ENCODE results near the gene MYRF. TPM values are rescaled to one million over a fixed set of nuclear protein-coding genes. Genes with fewer than 3 reads are reported as not detected.

The MYRF gene
- total and polyA plus RNA-seq, 9 of the 15 experiments (the other 6 are each of a cell fraction or from before 2014, with no cell fraction given) = 2.3 to 25.8 (median 7.1) TPM

- ATAC-seq (no peak), FAIRE-seq (no peak), DNase-seq (ENCODE audit: extremely low read depth in 1 of 4, low spot score in 3 of 4) (no peak)
- intact Hi-C loops (cut with micrococcal nuclease) (no loop called here), in situ Hi-C loops (cut with MboI) (no loop called here)
- Histone ChIP-seq H3K9me3 (replicated peaks; ENCODE audit: control insufficient read depth, insufficient read depth, low read depth, low read length) (no peaks in the 10 kb centered on the region), H3K4me2 (ENCODE audit: insufficient read depth, low read length) (no peak overlapping the region), H3K4me3 (no peak overlapping the region), H3K27ac (ENCODE audit: extremely low read depth, low read depth, low read length) (no peak overlapping the region), H3K27me3 (ENCODE audit: control insufficient read depth in 2 of 2, insufficient read depth in 2 of 2, low read length in 2 of 2) (peaks cover 3 to 46% of the 10 kb centered on the region in 2 experiments; a peak in 4 of 5 replicates), H4K20me1 (replicated peaks; ENCODE audit: control insufficient read depth, insufficient read depth, low read length) (peaks cover 10% of the 10 kb centered on the region), H3K9me1 (ENCODE audit: control insufficient read depth, insufficient read depth, low read length) (no peaks in the 10 kb centered on the region), H3K36me3 (ENCODE audit: control insufficient read depth, insufficient read depth, low read length) (no peaks in the 10 kb centered on the region), H2AFZ (ENCODE audit: low read depth, low read length) (no peak overlapping the region), H3K79me2 (ENCODE audit: control insufficient read depth, insufficient read depth, low read length) (no peaks in the 10 kb centered on the region), H3K4me1 (replicated peaks in 1 of 2; ENCODE audit: control insufficient read depth in 2 of 2, insufficient read depth in 2 of 2, low read length in 2 of 2) (peaks cover 0 to 29% of the 10 kb centered on the region in 2 experiments; a peak in 2 of 5 replicates), H3K9ac (ENCODE audit: insufficient read depth in 1 of 2, low read depth in 2 of 2, low read length in 2 of 2) (peak overlapping the region in 1 of 2 experiments; percentile 31; a peak in 2 of 4 replicates)
- ChIA-PET POLR2A (interaction anchor here (0.8 to 1.1 kb wide), 2 partner anchors 62 to 240 kb away, joined by 3 read pairs; no protein-coding TSS in a partner anchor), CTCF (ENCODE audit: low intra/inter-chr PET ratio) (no interaction called here)
- 12% methylated on average over 8 of the region's 8 CpGs for WGBS (ENCODE audit: insufficient coverage, low coverage, missing lambda C conversion rate)
- no TSS peak for BruUV-seq (replicated peaks)
- no peak for TF ChIP-seq NUFIP1 (IDR thresholded peaks at IDR 0.05; ENCODE audit: partially characterized antibody)
- no peak for TF ChIP-seq RBM25 (IDR thresholded peaks at IDR 0.05; ENCODE audit: low read depth, low read length, severe bottlenecking)
- TF ChIP-seq HMBOX1 (IDR thresholded peaks at IDR 0.05) = no peak
- TF ChIP-seq NFE2L1 (tag; IDR thresholded peaks at IDR 0.05; ENCODE audit: borderline replicate concordance, low read depth) = no peak
- TF ChIP-seq ZNF311 (CRISPR knock-in tag; IDR thresholded peaks at IDR 0.05) = no peak
- TF ChIP-seq CBX2 (IDR thresholded peaks at IDR 0.05; ENCODE audit: insufficient read depth, low read length, poor library complexity, severe bottlenecking) = no peak
- no peak for TF ChIP-seq REST (IDR thresholded peaks at IDR 0.05; ENCODE audit: borderline replicate concordance)
- TF ChIP-seq REST (CRISPR knock-in tag; IDR thresholded peaks at IDR 0.05; ENCODE audit: low read depth) = no peak
- no peak for TF ChIP-seq ARID2 (IDR thresholded peaks at IDR 0.05)
- TF ChIP-seq MECOM (CRISPR knock-in tag; IDR thresholded peaks at IDR 0.05) = no peak
- TF ChIP-seq ZSCAN29 (IDR thresholded peaks at IDR 0.05) = no peak
- no peak for TF ChIP-seq BMI1 (IDR thresholded peaks at IDR 0.05; ENCODE audit: low read length)
- TF ChIP-seq HINFP (tag; conservative IDR thresholded peaks at IDR 0.05; ENCODE audit: low read depth) = no peak
- TF ChIP-seq MIER1 (IDR thresholded peaks at IDR 0.05; ENCODE audit: low read depth) = no peak
- no peak for TF ChIP-seq ZNF124 (CRISPR knock-in tag; IDR thresholded peaks at IDR 0.05)
Observed at GRCh38 chr11:61728940-61729219, 23.6 kb upstream of the MYRF start.

Data from K562 (cell line).